Spleen (tissue), 7 donors: ENCODE data around the gene NOXRED1.

Experiments
- POLR2A ChIP-seq, 3 donors: fragments of 450-650 bp; IDR thresholded peaks; one replicate each; pipeline ENCODE4 v1.5.1; 2017; ENCODE audit warnings: antibody characterized with exemption in 3 of 3, mild to moderate bottlenecking in 1 of 3
- POLR2AphosphoS5 ChIP-seq, 3 donors: sonication (generic); formaldehyde crosslinking; IDR thresholded peaks; one replicate each; pipeline ENCODE4 v1.5.1; 2017; ENCODE audit warnings: antibody characterized with exemption in 3 of 3
- TF ChIP-seq, protein P1 (sequence below), 11 experiments: fragments of 200-600 bp in 7 of 11; fragments of 450-650 bp in 4 of 11; sonication (generic) in 4 of 11; IDR thresholded peaks in 8 of 11; conservative IDR thresholded peaks in 3 of 11; 1 replicate in 7 of 11; 2 replicates in 4 of 11; pipeline versions ENCODE4 v1.4.0 to v1.8.0; 2016 to 2021; ENCODE audit warnings: antibody characterized with exemption in 11 of 11, inconsistent platforms in 4 of 11, mild to moderate bottlenecking in 1 of 11
- donor health status: DM: no; HTN: no; CAD: no; lungs with moderate emphysema.
- donor health status: DM: no; HTN: no; CAD: no.
- donor health status: DM: no; HTN: no; CAD: no.

DNA sequence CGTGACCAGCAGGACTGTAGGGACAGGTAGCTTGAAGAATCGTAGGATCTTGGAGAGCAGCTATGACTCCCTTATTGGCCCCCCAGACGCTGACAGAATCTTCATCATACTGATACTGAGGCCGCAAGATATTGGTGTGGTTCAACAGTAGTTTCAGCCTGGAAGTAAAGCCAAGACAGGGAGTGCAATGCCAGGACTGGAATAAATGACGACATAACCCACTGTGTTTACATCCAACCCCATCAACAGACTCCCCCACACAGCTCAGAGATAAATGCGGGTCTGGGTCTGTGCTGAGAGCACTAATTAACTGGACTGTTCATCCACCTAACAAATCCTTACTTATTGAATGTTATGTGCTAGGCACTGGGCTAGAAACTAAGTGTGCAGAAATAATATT lies 16.6 kb downstream of the NOXRED1 start:
- TF ChIP-seq POLR2A (IDR thresholded peaks at IDR 0.05) (no peak), POLR2AphosphoS5 (IDR thresholded peaks at IDR 0.05) (no peak)
- TF ChIP-seq, protein P1, sequence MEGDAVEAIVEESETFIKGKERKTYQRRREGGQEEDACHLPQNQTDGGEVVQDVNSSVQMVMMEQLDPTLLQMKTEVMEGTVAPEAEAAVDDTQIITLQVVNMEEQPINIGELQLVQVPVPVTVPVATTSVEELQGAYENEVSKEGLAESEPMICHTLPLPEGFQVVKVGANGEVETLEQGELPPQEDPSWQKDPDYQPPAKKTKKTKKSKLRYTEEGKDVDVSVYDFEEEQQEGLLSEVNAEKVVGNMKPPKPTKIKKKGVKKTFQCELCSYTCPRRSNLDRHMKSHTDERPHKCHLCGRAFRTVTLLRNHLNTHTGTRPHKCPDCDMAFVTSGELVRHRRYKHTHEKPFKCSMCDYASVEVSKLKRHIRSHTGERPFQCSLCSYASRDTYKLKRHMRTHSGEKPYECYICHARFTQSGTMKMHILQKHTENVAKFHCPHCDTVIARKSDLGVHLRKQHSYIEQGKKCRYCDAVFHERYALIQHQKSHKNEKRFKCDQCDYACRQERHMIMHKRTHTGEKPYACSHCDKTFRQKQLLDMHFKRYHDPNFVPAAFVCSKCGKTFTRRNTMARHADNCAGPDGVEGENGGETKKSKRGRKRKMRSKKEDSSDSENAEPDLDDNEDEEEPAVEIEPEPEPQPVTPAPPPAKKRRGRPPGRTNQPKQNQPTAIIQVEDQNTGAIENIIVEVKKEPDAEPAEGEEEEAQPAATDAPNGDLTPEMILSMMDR (IDR thresholded peaks at IDR 0.05 in 8 of 11, conservative IDR thresholded peaks at IDR 0.05 in 3 of 11), result no peak
